Common myeloid progenitor, CD34-positive (primary cell): ENCODE data around the gene NIT1.

Experiments
- CTCF ChIA-PET: fragments of 350-600 bp; sonication (Branson Sonifier 250); formaldehyde crosslinking; loops from one replicate; lab custom pipeline; 2021; ENCODE audit warnings: antibody characterized with exemption; lab: Charles Lee
- POLR2A ChIA-PET: fragments of 350-600 bp; sonication (Branson Sonifier 250); formaldehyde crosslinking; loops from one replicate; lab custom pipeline; 2021; ENCODE audit warnings: antibody characterized with exemption; lab: Charles Lee
- DNase-seq, 3 donors: peaks; one replicate each; pipeline versions ENCODE4 v3.0.0 to v3.0.0-alpha.2; 2013
- H3K27ac ChIP-seq, 2 experiments: 1 replicate in 1 of 2; 2 replicates in 1 of 2; pipeline ENCODE4 v1.7.0; 2013; ENCODE audit warnings: inconsistent platforms in 2 of 2, low read length in 2 of 2, mild to moderate bottlenecking in 2 of 2, low read depth in 1 of 2, moderate library complexity in 1 of 2; ENCODE audit not compliant: severe bottlenecking in 2 of 2, insufficient read depth in 1 of 2, poor library complexity in 1 of 2
- H3K27me3 ChIP-seq, 5 experiments: replicated peaks in 2 of 5; 1 replicate in 3 of 5; 2 replicates in 2 of 5; pipeline versions ENCODE4 v1.6.1 to v1.7.0; 2013; ENCODE audit warnings: low read length in 4 of 5, mild to moderate bottlenecking in 2 of 5, moderate library complexity in 2 of 5, inconsistent platforms in 1 of 5; ENCODE audit not compliant: insufficient read depth in 5 of 5, control insufficient read depth in 4 of 5
- H3K36me3 ChIP-seq, 4 experiments: 1 replicate in 2 of 4; 2 replicates in 2 of 4; pipeline versions ENCODE4 v1.6.1 to v1.7.0; 2013; ENCODE audit warnings: low read length in 3 of 4, control low read depth in 1 of 4, mild to moderate bottlenecking in 1 of 4; ENCODE audit not compliant: control insufficient read depth in 4 of 4, insufficient read depth in 4 of 4
- H3K4me1 ChIP-seq, 4 experiments: 1 replicate in 3 of 4; 2 replicates in 1 of 4; pipeline versions ENCODE4 v1.6.1 to v1.7.1; 2013; ENCODE audit warnings: low read length in 3 of 4, mild to moderate bottlenecking in 3 of 4, control low read depth in 1 of 4, inconsistent platforms in 1 of 4, moderate library complexity in 1 of 4; ENCODE audit not compliant: control insufficient read depth in 4 of 4, insufficient read depth in 4 of 4; ENCODE audit errors: control extremely low read depth in 1 of 4
- H3K4me3 ChIP-seq, 7 experiments: 1 replicate in 4 of 7; 2 replicates in 3 of 7; pipeline versions ENCODE4 v1.5.1 to v1.7.0; 2013; ENCODE audit warnings: mild to moderate bottlenecking in 7 of 7, low read length in 6 of 7, moderate library complexity in 6 of 7, inconsistent platforms in 2 of 7, low read depth in 2 of 7, control low read depth in 1 of 7; ENCODE audit not compliant: insufficient read depth in 4 of 7, control insufficient read depth in 1 of 7; ENCODE audit errors: extremely low read depth in 1 of 7
- H3K9me3 ChIP-seq, 5 experiments: 1 replicate in 4 of 5; 2 replicates in 1 of 5; pipeline versions ENCODE4 v1.6.1 to v1.7.1; 2013; ENCODE audit warnings: low read length in 4 of 5, mild to moderate bottlenecking in 2 of 5, inconsistent platforms in 1 of 5, low read depth in 1 of 5, moderate library complexity in 1 of 5; ENCODE audit not compliant: control insufficient read depth in 4 of 5, insufficient read depth in 2 of 5; ENCODE audit errors: control extremely low read depth in 1 of 5
- WGBS: methylation state at CpG from one replicate; pipeline ENCODE4 v1.1.5; 2013; ENCODE audit not compliant: insufficient coverage; 5-methylcytosine and 5-hydroxymethylcytosine counted together

The NIT1 gene

GRCh38 chr1:161089938-161090337 lies 28.0 kb upstream of the NIT1 start:
- Histone ChIP-seq H3K4me3 (no peak overlapping the region), H3K4me1 (peaks cover 0 to 14% (median 2%) of the 10 kb centered on the region in 4 experiments), H3K9me3 (no peaks in the 10 kb centered on the region), H3K27ac (no peak overlapping the region), H3K27me3 (no peaks in the 10 kb centered on the region), H3K36me3 (no peaks in the 10 kb centered on the region)
- CTCF ChIA-PET, result interaction anchor here (0.8 to 2.1 kb wide), 6 partner anchors 17 to 69 kb away, joined by 3 to 11 read pairs (median 3); partner anchors contain the start of genes ARHGAP30 and F11R
- WGBS, result 97% methylated on average over 4 of the region's 5 CpGs
- POLR2A ChIA-PET, result no interaction called here
- DNase-seq, result no peak

GRCh38 chr1:161090617-161091016 lies 27.3 kb upstream of the NIT1 start:
- ChIA-PET CTCF (interaction anchor here (1.3 to 1.8 kb wide), 2 partner anchors 38 to 50 kb away, joined by 3 to 4 read pairs; no protein-coding TSS in a partner anchor), POLR2A (interaction anchor here (0.7 kb wide), 1 partner anchor 22 kb away, joined by 3 read pairs; no protein-coding TSS in a partner anchor)
- 70% methylated on average over 2 of the region's 3 CpGs for WGBS
- no peaks in the 10 kb centered on the region for H3K9me3 ChIP-seq
- H3K4me3 ChIP-seq, result no peak overlapping the region
- peaks cover 0 to 14% (median 2%) of the 10 kb centered on the region in 4 experiments for H3K4me1 ChIP-seq
- no peaks in the 10 kb centered on the region for H3K27me3 ChIP-seq
- DNase-seq, result no peak
- no peak overlapping the region for H3K27ac ChIP-seq
- no peaks in the 10 kb centered on the region for H3K36me3 ChIP-seq

- no peaks in the 10 kb centered on the region for H3K27me3 ChIP-seq
- 95% methylated on average over 4 of the region's 5 CpGs for WGBS
Measured at GRCh38 chr1:161091093-161091492, 26.8 kb upstream of the NIT1 start.

GRCh38 chr1:161091796-161092507 lies 26.0 kb upstream of the NIT1 start:
- CTCF ChIA-PET, result interaction anchor here (1.2 to 11.7 kb wide), 2 partner anchors 15 to 94 kb away, joined by 3 to 297 read pairs; partner anchors contain the start of gene ARHGAP30
- no peaks in the 10 kb centered on the region for H3K36me3 ChIP-seq
- no peak for DNase-seq
- no peaks in the 10 kb centered on the region for H3K9me3 ChIP-seq
- H3K4me1 ChIP-seq, result peaks cover 0 to 19% (median 2%) of the 10 kb centered on the region in 4 experiments
- WGBS, result 94% methylated on average over 4 of the region's 7 CpGs
- no peak overlapping the region for H3K27ac ChIP-seq
- H3K4me3 ChIP-seq, result no peak overlapping the region
- POLR2A ChIA-PET, result no interaction called here
- H3K27me3 ChIP-seq, result no peaks in the 10 kb centered on the region

More at GRCh38 chr1:161091093-161091492, 26.8 kb upstream of the NIT1 start:
- Histone ChIP-seq H3K4me1 (peaks cover 0 to 14% (median 2%) of the 10 kb centered on the region in 4 experiments), H3K9me3 (no peaks in the 10 kb centered on the region), H3K36me3 (no peaks in the 10 kb centered on the region), H3K4me3 (no peak overlapping the region), H3K27ac (no peak overlapping the region)
- no peak for DNase-seq
- ChIA-PET POLR2A (interaction anchor here (0.7 kb wide), 1 partner anchor 23 kb away, joined by 3 read pairs; no protein-coding TSS in a partner anchor), CTCF (no interaction called here)

GRCh38 chr1:161092621-161093028 lies 25.3 kb upstream of the NIT1 start:
- Histone ChIP-seq H3K4me3 (no peak overlapping the region), H3K27me3 (no peaks in the 10 kb centered on the region), H3K36me3 (no peaks in the 10 kb centered on the region), H3K27ac (no peak overlapping the region), H3K9me3 (no peaks in the 10 kb centered on the region), H3K4me1 (peaks cover 0 to 22% (median 6%) of the 10 kb centered on the region in 4 experiments)
- no peak for DNase-seq
- WGBS, result 100% methylated on average over 3 of the region's 3 CpGs
- CTCF ChIA-PET, result interaction anchor here (1.2 to 11.7 kb wide), 2 partner anchors 16 to 95 kb away, joined by 3 to 297 read pairs; partner anchors contain the start of gene ARHGAP30
- POLR2A ChIA-PET, result no interaction called here

GRCh38 chr1:161094481-161094880 lies 23.4 kb upstream of the NIT1 start:
- CTCF ChIA-PET, result interaction anchor here (1.0 to 11.7 kb wide), 5 partner anchors 17 to 99 kb away, joined by 3 to 297 read pairs (median 69); partner anchors contain the start of genes ARHGAP30 and DEDD
- WGBS, result 100% methylated on average over 2 of the region's 14 CpGs
- POLR2A ChIA-PET, result interaction anchor here (0.7 kb wide), 1 partner anchor 105 kb away, joined by 6 read pairs; no protein-coding TSS in a partner anchor

More at GRCh38 chr1:161094481-161094880, 23.4 kb upstream of the NIT1 start:
- Histone ChIP-seq H3K27ac (no peak overlapping the region), H3K9me3 (no peaks in the 10 kb centered on the region), H3K27me3 (no peaks in the 10 kb centered on the region), H3K36me3 (peaks cover 0 to 6% (median 3%) of the 10 kb centered on the region in 4 experiments), H3K4me3 (no peak overlapping the region), H3K4me1 (peaks cover 0 to 23% (median 20%) of the 10 kb centered on the region in 4 experiments)
- DNase-seq, result no peak
